Kidney (tissue), 14 donors: Measurements from ENCODE around the gene TRIM44. TPM values are rescaled to one million over a fixed set of nuclear protein-coding genes. Genes with fewer than 3 reads are reported as not detected.

Source experiments
- DNase-seq, 5 donors: peaks; one replicate each; pipeline ENCODE4 v3.0.0-alpha.2; 2013 to 2020
- FAIRE-seq: peaks from 2 replicates; lab custom pipeline; 2012; peaks lifted over from hg19 to GRCh38; lab: Jason Lieb, UNC
- H3K27ac ChIP-seq, 2 donors: one replicate each; pipeline ENCODE4 v1.7.0; 2013; ENCODE audit warnings: low read depth in 2 of 2, low read length in 2 of 2, inconsistent platforms in 1 of 2
- H3K27me3 ChIP-seq: one replicate; pipeline ENCODE4 v1.7.1; 2013; ENCODE audit warnings: low read length, inconsistent platforms; ENCODE audit not compliant: control insufficient read depth, insufficient read depth
- H3K36me3 ChIP-seq, 3 donors: one replicate each; pipeline versions ENCODE4 v1.7.0 to v1.7.1; 2013; ENCODE audit warnings: low read length in 3 of 3, control low read depth in 1 of 3, inconsistent platforms in 1 of 3; ENCODE audit not compliant: insufficient read depth in 3 of 3, control insufficient read depth in 2 of 3
- H3K4me1 ChIP-seq, 3 donors: one replicate each; pipeline versions ENCODE4 v1.7.0 to v1.7.1; 2013; ENCODE audit warnings: low read length in 3 of 3, inconsistent platforms in 1 of 3, low read depth in 1 of 3; ENCODE audit not compliant: control insufficient read depth in 2 of 3, insufficient read depth in 2 of 3
- H3K4me3 ChIP-seq, 3 donors: one replicate each; pipeline versions ENCODE4 v1.7.0 to v1.8.1; 2013; ENCODE audit warnings: low read length in 3 of 3, control low read depth in 1 of 3, inconsistent platforms in 1 of 3
- H3K9ac ChIP-seq, 3 donors: one replicate each; pipeline versions ENCODE4 v1.7.0 to v1.7.1; 2013; ENCODE audit warnings: low read length in 3 of 3, control low read depth in 1 of 3, inconsistent platforms in 1 of 3
- H3K9me3 ChIP-seq, 3 donors: one replicate each; pipeline versions ENCODE4 v1.7.0 to v1.7.1; 2013; ENCODE audit warnings: low read length in 3 of 3, control low read depth in 1 of 3, inconsistent platforms in 1 of 3; ENCODE audit not compliant: control insufficient read depth in 2 of 3, insufficient read depth in 1 of 3
- intact Hi-C: fragments of 100-400 bp; cut with DNase I; formaldehyde crosslinking; loops from one replicate; pipeline ENCODE4 v1.11.1; 2022
- polyA plus RNA-seq: library from polyadenylated mRNA; stranded (reverse); fragments of 350-450 nt; fragmentation: Illumina TruSeq; extraction: RNeasy Lipid Tissue Mini Kit (QIAGEN cat#74804); gene quantifications from one replicate; pipeline ENCODE4 v1.2.3, GENCODE V29; 2014; ENCODE audit warnings: low read depth, low replicate concordance; ENCODE audit not compliant: insufficient read depth
- total RNA-seq: library from RNA; stranded (reverse); fragmentation: NEBNext Ultra II Directional; extraction: Animal tissue kit (Norgen Biotek cat#: 25700); gene quantifications from one replicate; pipeline ENCODE4 v1.2.1, GENCODE V29; 2021
- TF ChIP-seq, protein P1 (sequence below): IDR thresholded peaks from 3 replicates; pipeline ENCODE4 v1.5.1; 2012; ENCODE audit warnings: mild to moderate bottlenecking, moderate library complexity, borderline replicate concordance; ENCODE audit not compliant: insufficient read depth; ENCODE audit errors: extremely low read depth
- donor health status: control.
- donor health status: control.
- donor health status: control.
- donor health status: control.
- donor health status: control.
- donor health status: DM: yes; HTN: yes; CAD: no.
- donor health status: Normal renal cell carcinoma (clear cell type).

The TRIM44 gene
- total and polyA plus RNA-seq, 2 donors from 2014 or later = 14.5 to 88.9 TPM

DNA sequence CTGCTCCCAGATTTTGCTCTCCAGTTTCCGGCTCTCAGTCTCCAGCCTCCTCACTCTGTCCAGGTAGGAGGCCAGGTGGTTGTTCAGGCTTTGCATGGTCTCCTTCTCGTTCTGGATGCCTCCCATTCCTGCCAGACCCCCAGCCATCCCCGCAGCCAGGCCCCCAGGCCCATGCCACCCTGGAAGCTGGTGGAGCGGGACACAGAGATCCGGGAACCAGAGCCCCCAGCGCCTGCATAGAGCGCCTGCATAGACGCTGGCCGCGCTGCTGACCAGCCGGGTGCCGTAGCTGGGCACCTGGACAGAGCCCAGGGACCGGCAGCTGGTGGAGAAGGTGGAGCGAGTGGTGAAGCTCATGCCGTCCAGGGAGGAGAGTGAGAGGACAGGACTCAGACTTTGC is 198.6 kb downstream of the TRIM44 start:
- Histone ChIP-seq H3K9ac (no peak overlapping the region), H3K27me3 (no peaks in the 10 kb centered on the region), H3K36me3 (no peaks in the 10 kb centered on the region), H3K27ac (no peak overlapping the region), H3K4me1 (no peaks in the 10 kb centered on the region), H3K4me3 (no peak overlapping the region), H3K9me3 (no peaks in the 10 kb centered on the region)
- TF ChIP-seq, protein P1, sequence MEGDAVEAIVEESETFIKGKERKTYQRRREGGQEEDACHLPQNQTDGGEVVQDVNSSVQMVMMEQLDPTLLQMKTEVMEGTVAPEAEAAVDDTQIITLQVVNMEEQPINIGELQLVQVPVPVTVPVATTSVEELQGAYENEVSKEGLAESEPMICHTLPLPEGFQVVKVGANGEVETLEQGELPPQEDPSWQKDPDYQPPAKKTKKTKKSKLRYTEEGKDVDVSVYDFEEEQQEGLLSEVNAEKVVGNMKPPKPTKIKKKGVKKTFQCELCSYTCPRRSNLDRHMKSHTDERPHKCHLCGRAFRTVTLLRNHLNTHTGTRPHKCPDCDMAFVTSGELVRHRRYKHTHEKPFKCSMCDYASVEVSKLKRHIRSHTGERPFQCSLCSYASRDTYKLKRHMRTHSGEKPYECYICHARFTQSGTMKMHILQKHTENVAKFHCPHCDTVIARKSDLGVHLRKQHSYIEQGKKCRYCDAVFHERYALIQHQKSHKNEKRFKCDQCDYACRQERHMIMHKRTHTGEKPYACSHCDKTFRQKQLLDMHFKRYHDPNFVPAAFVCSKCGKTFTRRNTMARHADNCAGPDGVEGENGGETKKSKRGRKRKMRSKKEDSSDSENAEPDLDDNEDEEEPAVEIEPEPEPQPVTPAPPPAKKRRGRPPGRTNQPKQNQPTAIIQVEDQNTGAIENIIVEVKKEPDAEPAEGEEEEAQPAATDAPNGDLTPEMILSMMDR = no peak
- DNase-seq = no peak
- no peak for FAIRE-seq
- intact Hi-C loops = no loop called here

DNA sequence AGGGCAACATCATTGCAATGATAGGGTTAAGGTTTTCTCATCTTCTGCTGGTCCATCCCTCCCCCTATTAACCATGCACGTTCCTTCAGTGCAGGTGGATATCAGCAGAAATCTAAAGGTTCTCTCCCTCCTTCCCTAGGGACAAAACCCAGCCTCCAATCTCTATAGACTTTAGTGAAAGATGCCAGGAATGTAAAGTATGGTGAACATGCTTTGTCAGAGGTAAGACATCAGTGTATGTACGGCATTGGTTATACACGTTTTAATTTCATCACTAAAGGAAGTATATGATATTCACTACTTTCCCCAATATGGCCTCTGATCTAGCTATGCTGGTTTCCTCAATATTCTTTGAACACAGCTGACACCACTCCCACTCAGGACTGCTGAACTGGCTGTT is 200.1 kb downstream of the TRIM44 start:
- Histone ChIP-seq H3K27ac (no peak overlapping the region), H3K27me3 (no peaks in the 10 kb centered on the region), H3K4me3 (no peak overlapping the region), H3K4me1 (no peaks in the 10 kb centered on the region), H3K9ac (no peak overlapping the region), H3K36me3 (no peaks in the 10 kb centered on the region), H3K9me3 (no peaks in the 10 kb centered on the region)
- FAIRE-seq (no peak), DNase-seq (no peak)
- intact Hi-C loops = no loop called here
- TF ChIP-seq, protein P1 = no peak

DNA sequence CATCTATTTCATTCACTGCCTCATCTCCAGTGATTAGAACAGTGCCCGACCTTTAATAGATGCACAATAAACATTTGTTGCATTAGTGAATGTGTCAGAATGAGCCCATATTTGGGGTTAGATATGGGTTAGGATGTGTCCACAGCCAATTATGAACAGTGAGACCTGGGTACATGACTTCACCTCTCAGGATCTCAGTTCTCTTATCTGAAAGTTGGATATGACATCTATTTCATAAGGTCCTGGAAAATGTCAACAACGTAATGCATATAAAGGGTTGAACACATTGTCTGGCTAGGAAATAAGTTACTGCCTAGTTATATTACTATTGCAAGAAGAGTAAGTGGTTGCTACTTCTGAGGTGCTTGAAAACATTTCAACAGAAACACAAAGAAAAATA is 201.6 kb downstream of the TRIM44 start:
- intact Hi-C loops = no loop called here
- Histone ChIP-seq H3K27me3 (no peaks in the 10 kb centered on the region), H3K36me3 (no peaks in the 10 kb centered on the region), H3K9ac (no peak overlapping the region), H3K4me1 (no peaks in the 10 kb centered on the region), H3K4me3 (no peak overlapping the region), H3K9me3 (peaks cover 0 to 7% (median 0%) of the 10 kb centered on the region in 3 donors), H3K27ac (no peak overlapping the region)
- no peak for DNase-seq
- no peak for FAIRE-seq
- TF ChIP-seq, protein P1 = no peak

DNA sequence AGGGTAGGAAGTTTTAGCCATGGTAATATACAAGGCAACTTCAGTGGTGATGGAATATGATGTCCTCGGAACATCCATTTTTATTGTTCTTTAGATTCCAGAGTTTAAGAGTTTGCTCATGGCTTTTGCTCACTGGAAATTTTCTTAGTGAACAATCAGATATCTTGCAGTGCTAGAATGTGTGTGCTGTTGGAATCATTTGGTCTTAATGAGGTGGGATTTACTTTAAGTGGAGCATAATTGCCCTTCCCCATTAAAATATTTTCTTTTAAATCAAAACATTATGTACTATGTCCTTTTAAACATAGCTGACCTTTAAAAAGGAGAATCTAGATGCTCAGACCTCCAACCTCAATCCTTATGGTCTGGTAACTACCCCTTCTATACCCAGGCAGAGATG is 204.0 kb downstream of the TRIM44 start:
- Histone ChIP-seq H3K9me3 (peaks cover 0 to 11% (median 0%) of the 10 kb centered on the region in 3 donors), H3K4me3 (no peak overlapping the region), H3K27me3 (no peaks in the 10 kb centered on the region), H3K27ac (no peak overlapping the region), H3K36me3 (no peaks in the 10 kb centered on the region), H3K4me1 (no peaks in the 10 kb centered on the region), H3K9ac (no peak overlapping the region)
- TF ChIP-seq, protein P1 = no peak
- DNase-seq (no peak), FAIRE-seq (no peak)
- intact Hi-C loops = no loop called here
